Iris pigment epithelial cell (primary cell): ENCODE measurements around the gene SLC22A8.
A peak's percentile ranks its signal among the peaks of the same experiment; 100 is the strongest.
"Not testable (repeated sequence)": the region's sequence is repeated elsewhere in the genome, so short reads cannot be mapped to it uniquely, and the experiment has no call there.

Source experiments
- DNase-seq: peaks from one replicate; pipeline ENCODE4 v3.0.0-alpha.2; 2011; ENCODE audit warnings: low read depth

Gene SLC22A8

DNA sequence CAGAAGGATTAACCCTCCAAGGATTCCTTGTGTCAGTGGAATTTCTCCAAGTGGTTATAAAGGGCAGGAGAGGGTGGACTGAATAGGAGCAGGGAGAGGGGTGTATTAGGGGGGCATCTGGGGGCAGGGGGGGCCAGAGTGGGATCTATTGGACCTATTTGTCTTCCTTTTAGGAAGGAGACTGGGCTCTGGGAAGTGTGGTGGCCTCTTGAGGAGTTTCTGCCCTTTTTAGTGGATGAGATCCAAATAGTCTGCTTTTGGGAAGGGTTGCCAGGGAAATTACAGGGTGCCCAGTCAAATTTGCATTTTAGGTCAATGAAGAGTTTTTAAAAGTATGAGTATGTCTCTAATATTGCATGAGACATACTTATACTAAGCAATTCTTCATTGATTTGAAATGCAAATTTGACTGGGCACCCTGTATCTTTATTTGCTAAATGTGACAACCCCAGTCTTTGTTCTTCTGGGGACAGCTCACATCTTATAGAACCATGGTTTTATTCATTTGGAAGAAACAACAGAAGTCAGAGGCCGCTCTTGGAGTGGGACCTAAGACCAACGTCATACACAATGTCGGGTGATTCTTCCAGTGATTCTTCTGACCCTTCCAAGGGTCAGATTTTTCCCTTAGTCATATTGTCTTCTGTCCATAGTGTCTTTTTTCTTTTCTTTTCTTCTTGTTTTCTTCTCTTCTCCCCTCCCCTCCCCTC lies 30.4 kb downstream of the SLC22A8 start:
- no peak for DNase-seq

GRCh38 chr11:62984451-62984991 lies 31.1 kb downstream of the SLC22A8 start, which contains the start of gene SLC22A6:
Gene SLC22A6, minus strand, starts transcription at chr11:62984967. Its CDS starts 277 bp downstream, at chr11:62984690.
- no peak for DNase-seq

DNA sequence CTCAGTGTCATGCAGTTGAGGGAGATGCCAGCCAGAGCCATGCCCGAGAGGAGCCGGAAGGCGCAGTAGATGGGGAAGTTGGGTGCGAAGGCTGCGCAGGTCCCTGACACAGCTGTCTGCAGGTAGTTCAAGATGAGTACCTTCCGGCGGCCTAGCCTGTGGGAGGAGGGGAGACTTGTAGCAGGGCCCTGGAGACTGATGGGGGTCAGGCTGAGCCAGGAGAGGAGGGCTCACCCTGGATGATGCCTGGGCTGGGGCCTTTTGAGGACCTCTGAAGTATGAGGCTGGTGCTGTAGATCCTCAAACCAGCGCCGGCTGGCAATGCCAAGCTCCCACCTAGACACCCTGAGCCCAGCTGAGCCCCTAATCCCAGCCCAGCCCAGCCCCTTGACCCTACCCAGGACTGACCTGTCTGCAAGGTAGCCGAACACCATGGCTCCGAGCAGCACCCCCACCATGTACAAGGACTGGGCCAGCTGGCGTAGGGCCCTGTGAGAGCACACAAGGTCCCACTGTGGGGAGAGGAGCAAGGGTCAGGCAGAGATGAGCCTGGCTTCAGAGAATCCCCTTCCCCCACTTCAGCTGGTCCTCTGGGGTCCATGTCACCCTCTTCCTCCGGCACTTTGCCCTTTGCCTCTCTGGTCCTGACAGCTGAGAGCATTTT lies 32.0 kb downstream of the SLC22A8 start:
- no peak for DNase-seq

DNA sequence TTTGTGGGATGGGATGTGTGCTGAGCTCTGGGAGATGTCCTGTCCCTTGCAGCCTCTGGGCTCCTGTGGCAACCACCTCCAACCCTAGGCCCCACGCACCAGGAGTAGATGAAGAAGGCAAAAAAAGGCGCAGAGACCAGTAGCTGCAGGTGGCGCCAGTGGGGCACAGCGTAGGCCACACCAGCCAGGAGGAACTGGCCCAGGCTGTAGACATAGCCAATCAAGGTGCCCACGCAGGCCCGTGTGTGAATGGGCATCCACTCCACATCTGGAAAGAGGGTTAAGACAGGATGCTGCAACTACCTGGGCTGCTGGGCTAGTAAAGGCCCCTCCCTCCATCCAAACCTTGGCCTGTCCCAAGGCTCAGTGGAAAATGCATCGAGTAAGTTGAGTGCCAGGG lies 33.9 kb downstream of the SLC22A8 start:
- no peak for DNase-seq

DNA sequence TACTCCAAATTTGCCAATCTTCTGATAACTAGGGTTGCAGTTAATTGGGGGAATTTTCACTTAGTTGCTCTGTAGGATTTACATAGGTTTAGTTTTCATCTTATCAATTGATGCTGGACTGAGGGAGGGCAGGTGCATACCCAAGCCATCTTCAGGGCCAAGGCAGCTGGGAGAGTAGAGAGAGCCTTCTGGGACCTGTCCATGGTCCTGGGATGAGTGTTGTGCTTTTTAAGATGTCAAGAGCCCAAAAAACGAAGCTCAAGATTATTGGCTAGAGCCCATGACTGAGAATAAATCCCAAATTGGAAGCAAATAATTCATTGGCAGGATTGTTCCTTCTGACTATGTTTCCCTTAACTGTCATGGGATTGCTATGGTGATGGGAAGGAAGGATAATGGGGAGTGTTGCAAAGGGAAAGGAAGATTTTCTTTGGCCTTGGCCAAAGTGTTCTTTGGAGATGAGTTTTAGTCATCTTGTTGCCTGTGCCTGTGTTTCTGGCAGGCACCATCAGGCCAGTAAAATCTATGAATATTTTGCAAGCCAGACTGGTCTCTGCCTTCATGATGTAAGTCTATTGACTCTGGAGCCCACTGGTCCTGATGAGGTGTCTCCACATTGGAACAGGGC lies 35.4 kb downstream of the SLC22A8 start:
- peak; percentile 21 for DNase-seq

- DNase-seq, result no peak
These were observed 39.5 kb downstream of the SLC22A8 start for GRCh38 chr11:62976109-62976508.

- DNase-seq, result peak; percentile 12
These were observed 40.7 kb downstream of the SLC22A8 start for GRCh38 chr11:62974848-62975522.

DNA sequence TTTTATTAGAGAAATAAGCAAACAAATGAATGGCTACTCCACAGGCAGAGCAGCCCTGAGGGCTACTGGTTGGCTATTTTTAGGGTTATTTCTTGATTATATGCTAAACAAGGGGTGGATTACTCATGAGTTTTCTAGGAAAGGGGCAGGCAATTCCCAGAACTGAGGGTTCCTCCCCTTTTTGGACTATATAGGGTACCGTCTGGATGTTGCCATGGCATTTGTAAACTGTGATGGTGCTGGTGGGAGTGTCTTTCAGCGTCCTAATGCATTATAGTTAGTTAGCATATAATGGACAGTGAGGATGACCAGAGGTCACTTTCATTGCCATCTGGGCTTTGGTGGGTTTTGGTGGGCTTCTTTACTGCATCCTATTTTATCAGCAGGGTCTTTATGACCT lies 50.1 kb downstream of the SLC22A8 start:
- no peak for DNase-seq

GRCh38 chr11:62962391-62962790 lies 53.2 kb downstream of the SLC22A8 start:
- DNase-seq, result no peak

DNA sequence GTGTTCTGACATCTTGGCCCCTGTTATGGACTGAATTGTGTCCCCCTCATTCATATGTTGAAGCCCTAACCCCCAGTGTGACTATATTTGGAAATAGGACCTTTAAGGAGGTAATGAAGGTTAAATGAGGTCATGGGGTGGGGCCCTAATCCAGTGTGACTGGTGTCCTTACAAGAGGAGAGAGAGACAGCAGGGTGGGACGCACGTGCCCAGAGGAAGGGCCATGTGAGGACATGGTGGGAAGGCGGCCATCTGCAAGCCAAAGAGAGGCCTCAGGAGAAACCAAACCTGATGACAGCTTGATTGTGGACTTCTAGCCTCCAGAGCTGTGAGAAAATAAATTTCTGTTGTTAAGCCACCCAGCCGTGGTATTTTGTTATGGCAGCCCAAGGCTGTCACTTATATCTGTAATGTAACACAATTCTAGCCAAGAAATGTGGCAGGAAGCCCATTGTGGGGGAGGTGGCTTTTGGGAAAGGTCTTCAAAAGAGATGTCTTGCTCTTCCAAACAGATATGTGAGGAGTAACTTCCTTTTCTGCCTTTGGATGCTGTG lies 54.5 kb downstream of the SLC22A8 start:
- DNase-seq, result no peak

DNA sequence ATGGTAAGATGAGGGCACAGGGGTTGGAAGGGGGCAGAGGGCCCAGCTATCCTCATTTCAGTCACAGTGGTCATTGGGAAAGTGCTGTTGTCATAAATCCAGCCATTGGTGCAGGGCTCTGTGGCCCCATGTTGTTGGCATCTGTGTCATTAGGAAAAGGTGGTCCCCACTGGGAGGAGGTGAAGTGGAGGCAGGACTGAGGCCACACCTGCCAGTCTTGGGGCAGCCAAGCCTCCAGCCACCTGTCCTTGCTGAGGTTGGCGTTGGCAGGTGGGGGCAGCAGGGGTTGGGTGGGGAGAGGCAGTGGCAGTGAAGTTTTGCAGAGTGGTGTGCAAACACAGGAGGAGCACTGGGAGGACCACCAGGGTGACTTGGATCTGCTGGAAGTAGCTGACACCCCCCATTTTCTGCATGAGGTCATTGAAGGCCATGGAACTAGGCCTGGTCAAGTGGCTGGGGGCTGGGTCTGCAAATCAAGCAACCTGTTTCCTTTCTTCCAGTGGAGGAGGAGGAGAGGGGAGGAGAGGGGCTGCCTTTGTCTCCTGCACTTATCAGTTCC lies 56.1 kb downstream of the SLC22A8 start:
- no peak for DNase-seq

DNA sequence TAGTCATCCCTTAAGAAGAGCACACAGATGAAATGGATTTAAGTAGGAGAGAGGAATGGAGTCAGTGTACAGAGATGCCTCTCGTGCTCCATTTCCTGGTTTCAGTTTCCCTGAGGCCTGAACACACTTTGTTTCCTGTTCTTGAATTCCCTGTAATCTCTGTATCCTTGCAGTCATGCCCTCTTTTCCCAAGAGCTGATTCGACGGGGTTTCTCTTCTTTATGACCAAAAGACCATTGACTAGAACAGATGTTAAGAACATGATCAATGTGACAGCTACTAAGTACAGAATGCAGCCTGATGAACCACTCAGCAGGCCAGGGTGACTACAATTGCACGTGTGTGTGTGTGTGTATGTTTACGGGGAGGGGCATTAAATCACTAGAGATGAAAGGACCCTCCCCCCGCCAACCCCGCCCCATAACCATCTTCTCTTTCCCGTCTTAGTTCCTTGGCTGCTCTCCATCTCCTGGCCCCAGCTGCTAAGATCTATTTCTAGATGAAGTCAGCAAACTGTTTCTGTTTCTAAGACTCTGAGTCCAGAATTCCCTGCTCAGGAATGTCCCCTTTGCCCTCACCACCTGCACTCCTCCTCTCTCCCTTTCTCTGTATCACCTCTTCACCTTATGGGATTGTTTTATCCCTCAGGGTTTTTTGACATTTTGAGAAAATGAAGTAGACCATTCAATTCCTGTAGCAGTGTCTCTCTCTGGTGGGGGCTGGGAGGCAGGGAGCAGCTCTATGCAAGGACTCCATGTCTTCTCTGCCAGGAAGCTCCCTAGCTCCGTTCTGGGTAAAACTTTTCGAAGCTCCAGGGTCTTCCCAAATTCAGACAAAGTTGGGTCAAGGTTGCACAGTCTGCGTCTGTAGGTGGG lies 56.9 kb downstream of the SLC22A8 start:
- peak; percentile 44 for DNase-seq

DNA sequence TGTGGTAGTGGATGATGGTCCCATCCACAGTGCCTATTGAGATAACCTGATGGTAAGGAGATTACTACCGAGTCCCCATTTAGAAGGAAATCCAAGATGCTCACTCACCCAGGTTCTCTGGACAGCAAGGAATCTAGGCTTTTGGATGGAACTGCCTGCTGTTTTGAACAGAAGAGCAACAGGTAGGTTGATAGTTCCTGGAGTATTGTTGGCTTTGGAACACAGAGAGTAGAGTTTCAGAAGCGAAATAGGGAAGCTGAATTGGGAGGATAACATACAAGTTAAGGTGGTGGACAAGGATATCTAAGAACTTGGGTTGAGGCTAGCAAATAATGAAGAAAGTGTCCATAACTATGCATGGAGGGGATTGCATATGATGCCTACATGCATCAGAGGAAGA lies 58.5 kb downstream of the SLC22A8 start:
- DNase-seq, result no peak

- no peak for DNase-seq
These were observed 61.2 kb downstream of the SLC22A8 start for GRCh38 chr11:62954478-62954877.

DNA sequence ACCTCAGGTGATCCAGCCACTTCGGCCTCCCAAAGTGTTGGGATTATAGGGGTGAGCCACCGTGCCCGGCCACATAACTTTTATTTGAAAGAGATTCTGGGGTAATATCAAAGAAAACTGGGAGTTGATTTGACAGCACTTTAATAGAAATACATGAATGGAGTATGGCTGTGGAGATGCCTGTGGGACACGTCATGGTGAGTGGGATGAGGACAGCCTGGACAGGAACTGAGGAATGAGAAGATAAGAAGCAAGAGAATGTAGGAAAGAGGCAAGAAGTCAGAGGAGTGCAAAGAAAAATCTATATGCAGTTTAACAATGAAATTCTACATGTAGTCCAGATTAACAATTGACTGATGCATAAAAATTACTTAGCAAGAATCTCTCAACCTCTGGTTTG lies 61.8 kb downstream of the SLC22A8 start:
- peak; percentile 11 for DNase-seq

DNA sequence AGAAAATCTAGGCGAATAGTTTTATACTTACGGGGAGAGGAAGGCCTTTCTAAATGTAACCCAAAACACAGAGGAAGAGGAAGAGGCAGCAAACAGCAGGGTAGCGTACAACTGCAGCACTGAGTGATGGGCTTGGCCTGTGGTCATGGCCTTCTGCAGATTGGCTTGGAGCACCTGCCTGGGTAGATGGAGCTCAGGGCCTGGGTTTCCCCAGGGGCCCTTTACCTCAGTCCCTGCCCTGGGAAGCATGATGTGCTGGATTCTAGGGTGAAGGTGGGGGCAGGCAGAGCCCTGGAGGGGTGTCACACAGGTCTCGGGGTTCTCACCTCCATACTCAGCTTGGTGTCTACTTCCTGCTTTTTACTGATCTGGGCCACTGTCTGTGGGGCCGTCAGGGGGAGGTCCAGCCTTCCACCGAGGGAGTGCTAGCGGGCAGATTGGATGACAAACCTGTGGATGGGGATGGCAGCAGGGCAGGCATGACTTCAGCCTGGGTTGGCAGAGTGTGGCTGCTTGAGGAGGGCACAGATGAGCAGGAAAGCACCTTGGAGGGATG lies 66.8 kb downstream of the SLC22A8 start:
- DNase-seq, result no peak

- not testable (repeated sequence) for DNase-seq
These were observed 70.1 kb downstream of the SLC22A8 start for GRCh38 chr11:62945538-62945937.
